Activated CD8-positive, alpha-beta memory T cell treated with anti-CD3 and anti-CD28 coated beads for 24 hours (primary cell): ENCODE results near the gene KCNA5.

Experiments used
- DNase-seq: peaks from one replicate; pipeline ENCODE4 v3.0.0-alpha.2; 2020

The KCNA5 gene

GRCh38 chr12:5064913-5065490 is 21.3 kb downstream of the KCNA5 start:
- DNase-seq: no peak

GRCh38 chr12:5066251-5066650 is 22.6 kb downstream of the KCNA5 start:
- no peak for DNase-seq

GRCh38 chr12:5068126-5068525 is 24.4 kb downstream of the KCNA5 start:
- no peak for DNase-seq

DNA sequence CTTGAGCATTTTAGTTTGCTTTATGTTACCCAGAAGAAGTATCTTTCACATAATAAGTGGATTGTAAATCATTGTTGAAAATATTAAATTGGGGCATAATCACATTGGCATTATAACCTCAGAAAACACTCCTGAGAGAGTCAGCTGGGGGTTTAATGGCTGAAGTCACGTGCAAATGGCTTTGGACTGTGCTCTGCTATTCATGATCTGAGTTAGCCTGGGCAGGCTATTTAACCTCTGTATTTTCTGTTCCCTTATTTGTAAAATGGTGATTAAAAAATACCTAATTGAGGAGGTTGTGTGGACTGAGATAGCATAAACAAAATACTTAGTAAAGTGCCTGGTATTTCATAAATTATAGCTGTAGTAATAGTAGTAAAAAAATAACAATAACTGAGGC is 24.9 kb downstream of the KCNA5 start:
- no peak for DNase-seq

DNA sequence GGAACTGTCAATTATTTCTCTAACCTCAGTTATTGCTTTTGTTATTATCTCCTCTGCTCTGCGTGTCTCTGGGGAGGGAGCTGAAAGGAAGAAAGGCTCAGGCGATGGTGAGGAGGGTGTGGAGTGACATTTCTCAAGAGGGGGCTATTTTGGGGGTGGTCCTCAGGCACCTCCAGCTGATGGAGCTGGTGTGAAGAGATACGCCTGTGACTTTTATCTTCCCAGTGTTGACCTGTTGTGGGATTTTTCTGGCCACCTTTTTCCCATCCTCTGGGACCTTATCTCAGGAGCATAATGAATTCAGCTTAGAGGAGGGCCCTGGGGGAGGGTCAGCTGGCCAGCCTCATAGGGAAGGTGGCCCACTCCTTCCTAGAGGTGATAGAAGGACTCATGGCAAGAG is 26.4 kb downstream of the KCNA5 start:
- no peak for DNase-seq

DNA sequence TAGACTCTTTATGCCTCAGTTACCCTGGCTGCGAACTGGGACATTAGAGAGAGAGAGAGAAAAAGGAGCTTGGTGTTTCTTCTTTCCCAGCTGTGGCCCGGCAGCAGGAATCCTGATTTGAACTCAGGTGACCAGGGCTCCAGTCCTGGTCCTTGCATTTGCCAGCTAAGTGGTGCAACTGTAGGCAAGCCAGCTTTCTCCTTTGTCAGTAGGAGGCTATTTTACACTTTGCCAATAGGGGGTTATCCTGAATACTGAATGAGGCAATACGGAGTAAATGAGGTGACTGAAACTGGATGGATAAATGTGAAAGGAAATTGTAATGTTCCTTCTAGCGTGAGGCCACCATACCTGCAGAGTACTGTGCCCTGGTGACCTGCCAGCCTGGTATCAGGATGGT is 27.8 kb downstream of the KCNA5 start:
- no peak for DNase-seq

DNA sequence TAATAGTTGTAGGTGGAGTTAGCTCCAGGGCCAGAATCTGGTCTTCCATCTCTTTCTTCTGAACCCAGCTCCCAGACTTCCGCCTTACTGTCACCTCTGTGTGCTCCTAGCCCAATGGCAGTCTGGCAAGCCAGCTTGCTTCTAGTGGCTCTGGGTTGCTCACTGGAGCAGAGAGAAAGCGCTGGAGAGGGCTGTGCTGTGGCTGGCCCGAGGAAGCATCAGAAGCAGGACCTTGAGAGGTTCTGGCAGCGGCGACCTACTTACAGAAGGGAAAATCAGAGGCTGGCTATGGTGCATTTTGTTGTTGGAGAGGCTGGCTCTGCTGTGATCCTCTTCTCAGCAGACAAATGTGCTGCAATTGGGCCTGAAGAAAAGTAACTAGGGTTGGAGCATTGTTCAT is 28.6 kb downstream of the KCNA5 start:
- no peak for DNase-seq

DNA sequence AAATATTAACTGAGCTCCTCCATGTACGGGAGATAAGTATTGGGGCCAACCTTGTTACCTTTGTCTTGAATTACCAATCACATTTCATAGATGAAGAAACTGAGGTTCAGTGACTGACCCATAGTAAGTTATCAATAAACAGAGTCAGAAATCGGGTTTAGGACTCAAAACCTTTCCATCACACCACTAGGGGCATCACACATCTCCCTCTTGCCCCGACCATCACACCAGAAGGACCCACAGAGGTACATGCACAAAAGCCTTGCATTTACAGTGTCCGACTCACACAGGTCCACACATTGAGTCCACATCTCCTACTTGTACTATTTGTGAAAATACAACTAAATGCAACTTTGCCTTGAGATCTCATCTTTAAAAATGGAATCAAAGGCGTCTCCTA is 29.4 kb downstream of the KCNA5 start:
- no peak for DNase-seq

GRCh38 chr12:5073853-5074252 is 30.2 kb downstream of the KCNA5 start:
- DNase-seq: no peak

DNA sequence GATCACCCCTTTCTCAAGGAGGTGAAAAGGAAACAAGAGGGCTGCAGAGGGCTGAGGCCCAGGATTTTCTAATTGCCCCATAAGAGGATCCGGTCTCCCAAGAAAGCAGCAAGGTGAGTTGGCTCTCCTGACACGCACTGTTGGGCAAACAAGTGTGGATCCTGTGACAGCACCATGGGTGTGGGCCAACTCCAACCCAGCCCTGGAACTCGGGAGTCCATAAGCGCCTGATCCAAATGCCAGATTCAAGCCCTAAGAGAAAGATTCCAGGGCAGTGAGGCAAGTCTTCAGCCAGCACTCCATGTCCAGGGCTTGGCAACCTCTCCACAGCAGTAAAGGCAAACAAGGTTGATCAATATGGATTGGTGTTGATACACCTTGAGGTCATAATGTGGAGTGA is 33.1 kb downstream of the KCNA5 start:
- DNase-seq: no peak

DNA sequence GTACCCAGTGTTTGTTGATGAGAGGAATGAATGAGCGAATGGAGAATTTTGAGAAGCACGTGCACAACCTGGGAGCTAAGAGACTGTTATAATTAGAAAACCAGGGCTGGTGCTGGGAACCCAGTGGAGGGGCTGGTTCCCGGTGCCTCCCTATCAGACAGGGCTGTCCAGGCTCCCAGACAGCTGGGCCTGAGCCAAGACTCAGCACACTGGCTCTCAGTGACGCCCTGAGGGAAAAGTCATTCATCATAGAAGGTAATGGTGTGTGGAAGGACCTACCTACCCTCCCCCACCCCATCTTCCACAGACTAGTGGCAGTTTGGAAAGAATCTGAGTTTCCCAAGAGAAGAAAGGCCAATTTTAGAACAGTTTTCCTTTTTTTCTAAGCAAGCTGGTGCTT is 34.7 kb downstream of the KCNA5 start:
- no peak for DNase-seq

DNA sequence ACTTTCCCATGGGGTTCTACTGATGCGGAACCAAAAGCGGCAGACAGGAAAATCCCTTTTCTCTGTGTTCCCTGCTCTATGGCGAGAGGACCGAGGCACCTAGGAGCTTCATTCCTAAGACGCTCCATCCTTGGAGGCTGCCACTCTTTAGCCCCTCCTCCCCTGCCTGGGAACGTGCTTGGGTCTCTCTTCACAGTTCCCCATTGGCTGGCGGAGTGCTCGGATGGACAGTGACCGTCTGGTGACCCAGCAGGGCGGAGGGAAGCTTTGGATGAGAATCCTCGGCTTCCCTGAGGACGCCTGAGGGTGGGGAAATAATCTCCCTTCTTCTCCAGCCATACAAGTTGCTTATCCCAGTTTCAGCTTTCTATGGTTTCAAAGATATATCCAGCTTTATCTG is 37.3 kb downstream of the KCNA5 start:
- DNase-seq: no peak

GRCh38 chr12:5083955-5084849 is 40.5 kb downstream of the KCNA5 start:
- no peak for DNase-seq

DNA sequence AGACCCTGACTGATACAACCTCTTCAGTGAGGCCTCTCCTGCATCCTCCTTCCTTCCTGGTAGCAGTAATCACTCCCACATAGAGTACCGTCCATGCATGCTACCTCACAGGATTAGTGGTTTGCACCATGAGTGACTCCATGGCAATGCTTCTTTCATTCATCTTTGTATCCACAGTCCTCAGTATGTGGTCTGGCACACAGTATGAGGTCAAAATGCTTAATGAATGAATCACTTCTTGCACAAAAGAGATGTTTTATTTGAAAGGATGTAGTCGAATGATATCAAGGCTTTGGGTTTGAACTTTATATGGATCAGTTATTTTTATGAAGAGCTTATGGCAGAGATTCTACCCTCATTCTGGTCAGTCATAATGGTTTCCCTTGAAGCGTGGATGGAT is 42.2 kb downstream of the KCNA5 start:
- no peak for DNase-seq

DNA sequence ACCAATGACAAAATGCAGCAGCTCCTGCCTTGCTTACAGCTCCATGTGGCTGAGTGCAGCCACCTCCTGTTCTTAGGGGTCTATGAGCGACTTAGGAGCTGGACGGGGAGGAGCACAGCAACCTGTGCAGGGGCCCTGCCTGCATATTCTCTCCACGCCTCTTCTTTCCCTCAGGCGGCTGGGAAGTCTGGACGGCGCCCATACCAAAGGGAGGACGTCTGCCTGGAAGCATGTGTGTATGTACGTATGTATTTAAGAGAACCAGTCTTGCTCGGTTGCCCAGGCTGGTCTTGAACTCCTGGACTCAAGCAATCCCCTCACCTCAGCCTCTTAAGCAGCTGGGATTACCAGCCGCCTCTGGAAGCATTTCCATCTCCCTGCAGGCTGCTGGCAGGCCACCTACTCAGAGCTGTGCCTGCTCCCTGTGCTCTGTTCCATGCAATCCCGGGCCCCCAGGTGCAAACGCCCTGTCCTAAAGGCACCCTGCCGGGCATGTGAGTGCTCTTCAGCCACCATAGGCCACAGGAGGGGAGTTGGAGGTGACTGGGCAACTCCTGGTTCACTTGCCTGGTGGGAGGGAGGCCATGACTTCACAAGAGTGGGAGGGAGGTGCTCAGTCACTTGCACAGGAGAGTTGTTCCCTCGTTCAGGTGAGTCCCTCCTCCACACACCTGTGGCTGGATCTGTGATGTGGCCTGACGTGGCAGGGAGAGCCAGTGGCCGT is 44.3 kb downstream of the KCNA5 start:
- DNase-seq: no peak

- no peak for DNase-seq
These were observed 45.0 kb downstream of the KCNA5 start for GRCh38 chr12:5088586-5089264.

GRCh38 chr12:5094551-5094950 is 50.9 kb downstream of the KCNA5 start:
- DNase-seq: no peak

GRCh38 chr12:5094986-5095385 is 51.3 kb downstream of the KCNA5 start:
- no peak for DNase-seq
